Measurements from ENCODE around the gene MRPL49. TPM values are rescaled to one million over a fixed set of nuclear protein-coding genes. Genes with fewer than 3 reads are reported as not detected.

The MRPL49 gene
- total RNA-seq, 1 experiment from 2014 or later: 111 TPM

DNA sequence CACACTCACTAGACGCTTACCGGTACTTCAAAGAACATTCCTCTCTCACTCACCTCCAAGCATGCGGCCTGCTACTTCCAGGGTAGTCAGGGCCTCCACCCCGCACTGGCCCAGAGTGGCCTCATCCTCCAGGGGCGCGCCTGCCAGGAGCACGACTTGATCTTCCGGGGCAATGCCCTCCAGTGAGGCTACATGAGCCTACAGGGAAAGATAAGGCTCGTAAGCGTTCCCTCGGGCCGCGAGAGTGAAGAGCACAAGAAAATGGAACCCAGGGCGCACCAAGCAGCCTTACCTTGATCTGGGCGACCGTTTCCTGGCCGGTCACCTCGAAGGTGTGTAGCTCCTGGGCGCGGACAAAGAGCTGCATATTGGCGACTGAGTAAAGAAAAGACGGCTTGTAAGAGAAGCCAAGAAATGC lies 665 bp upstream of the MRPL49 start:
- ATAC-seq (no peak), DNase-seq (ENCODE audit: low read depth, low spot score) (no peak)
- POLR2A ChIA-PET: interaction anchor here (2.4 kb wide), 1 partner anchor 13 kb away, joined by 10 read pairs; the partner anchor contains the start of gene SYVN1
- H3K4me1 ChIP-seq (ENCODE audit: control insufficient read depth, insufficient read depth, low read length): peaks cover 17% of the 10 kb centered on the region
- peak overlapping the region; percentile 70 to 96 for H3K4me3 ChIP-seq (ENCODE audit: low read depth in 2 of 2, low read length in 2 of 2)
- TF ChIP-seq POLR2AphosphoS5 (IDR thresholded peaks at IDR 0.05; ENCODE audit: low read depth, low read length) (no peak), TCF7L2 (IDR thresholded peaks at IDR 0.05; ENCODE audit: low read depth, low read length) (no peak), SIN3A (IDR thresholded peaks at IDR 0.05; ENCODE audit: borderline replicate concordance, insufficient read depth, low read depth, low read length) (no peak)
- TF ChIP-seq, protein P1, sequence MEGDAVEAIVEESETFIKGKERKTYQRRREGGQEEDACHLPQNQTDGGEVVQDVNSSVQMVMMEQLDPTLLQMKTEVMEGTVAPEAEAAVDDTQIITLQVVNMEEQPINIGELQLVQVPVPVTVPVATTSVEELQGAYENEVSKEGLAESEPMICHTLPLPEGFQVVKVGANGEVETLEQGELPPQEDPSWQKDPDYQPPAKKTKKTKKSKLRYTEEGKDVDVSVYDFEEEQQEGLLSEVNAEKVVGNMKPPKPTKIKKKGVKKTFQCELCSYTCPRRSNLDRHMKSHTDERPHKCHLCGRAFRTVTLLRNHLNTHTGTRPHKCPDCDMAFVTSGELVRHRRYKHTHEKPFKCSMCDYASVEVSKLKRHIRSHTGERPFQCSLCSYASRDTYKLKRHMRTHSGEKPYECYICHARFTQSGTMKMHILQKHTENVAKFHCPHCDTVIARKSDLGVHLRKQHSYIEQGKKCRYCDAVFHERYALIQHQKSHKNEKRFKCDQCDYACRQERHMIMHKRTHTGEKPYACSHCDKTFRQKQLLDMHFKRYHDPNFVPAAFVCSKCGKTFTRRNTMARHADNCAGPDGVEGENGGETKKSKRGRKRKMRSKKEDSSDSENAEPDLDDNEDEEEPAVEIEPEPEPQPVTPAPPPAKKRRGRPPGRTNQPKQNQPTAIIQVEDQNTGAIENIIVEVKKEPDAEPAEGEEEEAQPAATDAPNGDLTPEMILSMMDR (IDR thresholded peaks at IDR 0.05): no peak
- TF ChIP-seq, protein P2, sequence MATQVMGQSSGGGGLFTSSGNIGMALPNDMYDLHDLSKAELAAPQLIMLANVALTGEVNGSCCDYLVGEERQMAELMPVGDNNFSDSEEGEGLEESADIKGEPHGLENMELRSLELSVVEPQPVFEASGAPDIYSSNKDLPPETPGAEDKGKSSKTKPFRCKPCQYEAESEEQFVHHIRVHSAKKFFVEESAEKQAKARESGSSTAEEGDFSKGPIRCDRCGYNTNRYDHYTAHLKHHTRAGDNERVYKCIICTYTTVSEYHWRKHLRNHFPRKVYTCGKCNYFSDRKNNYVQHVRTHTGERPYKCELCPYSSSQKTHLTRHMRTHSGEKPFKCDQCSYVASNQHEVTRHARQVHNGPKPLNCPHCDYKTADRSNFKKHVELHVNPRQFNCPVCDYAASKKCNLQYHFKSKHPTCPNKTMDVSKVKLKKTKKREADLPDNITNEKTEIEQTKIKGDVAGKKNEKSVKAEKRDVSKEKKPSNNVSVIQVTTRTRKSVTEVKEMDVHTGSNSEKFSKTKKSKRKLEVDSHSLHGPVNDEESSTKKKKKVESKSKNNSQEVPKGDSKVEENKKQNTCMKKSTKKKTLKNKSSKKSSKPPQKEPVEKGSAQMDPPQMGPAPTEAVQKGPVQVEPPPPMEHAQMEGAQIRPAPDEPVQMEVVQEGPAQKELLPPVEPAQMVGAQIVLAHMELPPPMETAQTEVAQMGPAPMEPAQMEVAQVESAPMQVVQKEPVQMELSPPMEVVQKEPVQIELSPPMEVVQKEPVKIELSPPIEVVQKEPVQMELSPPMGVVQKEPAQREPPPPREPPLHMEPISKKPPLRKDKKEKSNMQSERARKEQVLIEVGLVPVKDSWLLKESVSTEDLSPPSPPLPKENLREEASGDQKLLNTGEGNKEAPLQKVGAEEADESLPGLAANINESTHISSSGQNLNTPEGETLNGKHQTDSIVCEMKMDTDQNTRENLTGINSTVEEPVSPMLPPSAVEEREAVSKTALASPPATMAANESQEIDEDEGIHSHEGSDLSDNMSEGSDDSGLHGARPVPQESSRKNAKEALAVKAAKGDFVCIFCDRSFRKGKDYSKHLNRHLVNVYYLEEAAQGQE (IDR thresholded peaks at IDR 0.05; ENCODE audit: insufficient read depth in 1 of 2, low read depth in 2 of 2, low read length in 1 of 2): no peak
- no peaks in the 10 kb centered on the region for H3K27me3 ChIP-seq (ENCODE audit: control insufficient read depth, insufficient read depth, low read length)
- in situ Hi-C loops (cut with HindIII; ENCODE audit: low pct_unique_long_range_greater_than_20kb, low sequenced_read_pairs): no loop called here
- H3K36me3 ChIP-seq (ENCODE audit: control insufficient read depth, insufficient read depth, low read length): peaks cover 23% of the 10 kb centered on the region
- intact Hi-C loops (cut with micrococcal nuclease; ENCODE audit: unreplicated experiment): no loop called here
- H3K9me3 ChIP-seq (ENCODE audit: control insufficient read depth, insufficient read depth, low read depth, low read length): no peaks in the 10 kb centered on the region
- CTCF ChIA-PET: interaction anchor here (1.1 kb wide), 1 partner anchor 10 kb away, joined by 3 read pairs; the partner anchor contains the start of gene TM7SF2
- BruUV-seq (replicated peaks): no TSS peak
- H3K27ac ChIP-seq (ENCODE audit: low read length): peak overlapping the region; percentile 99

DNA sequence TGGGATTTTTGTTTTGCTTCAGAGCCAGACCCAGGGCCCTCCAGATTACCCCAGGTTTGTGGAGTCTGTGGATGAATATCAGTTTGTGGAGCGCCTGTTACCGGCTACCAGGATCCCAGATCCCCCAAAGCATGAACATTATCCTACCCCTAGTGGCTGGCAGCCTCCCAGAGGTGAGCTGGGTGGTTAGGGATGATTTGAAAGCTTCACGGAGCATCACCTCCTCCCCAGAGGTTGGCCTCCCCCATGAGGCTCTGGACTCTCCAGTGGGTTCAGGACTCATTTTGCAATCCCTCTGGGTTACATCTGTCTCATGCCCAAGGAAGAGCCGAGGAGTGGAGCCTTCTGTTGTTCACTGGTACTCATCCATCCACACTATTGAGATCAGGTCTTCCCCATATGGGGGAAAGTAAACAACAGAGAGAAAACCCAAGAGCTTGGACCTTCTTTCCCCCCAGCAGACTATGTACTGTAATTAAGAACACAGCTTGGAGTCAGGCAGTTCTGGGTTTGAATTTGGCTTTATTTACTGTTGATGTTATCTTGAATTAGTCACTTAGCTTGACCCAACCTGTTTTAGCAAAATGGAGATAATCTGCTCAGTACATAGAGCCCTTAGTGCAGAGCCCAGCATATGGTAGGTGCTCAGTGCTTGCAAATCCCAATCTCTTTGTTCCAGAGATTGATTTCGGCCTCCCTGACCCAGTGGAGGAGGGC lies 2.5 kb downstream of the MRPL49 start:
- TF ChIP-seq, protein P1 (IDR thresholded peaks at IDR 0.05): no peak
- TF ChIP-seq SIN3A (IDR thresholded peaks at IDR 0.05; ENCODE audit: borderline replicate concordance, insufficient read depth, low read depth, low read length) (no peak), TCF7L2 (IDR thresholded peaks at IDR 0.05; ENCODE audit: low read depth, low read length) (no peak), POLR2AphosphoS5 (IDR thresholded peaks at IDR 0.05; ENCODE audit: low read depth, low read length) (no peak)
- TF ChIP-seq, protein P2 (IDR thresholded peaks at IDR 0.05; ENCODE audit: insufficient read depth in 1 of 2, low read depth in 2 of 2, low read length in 1 of 2): no peak
- in situ Hi-C loops (cut with HindIII; ENCODE audit: low pct_unique_long_range_greater_than_20kb, low sequenced_read_pairs): no loop called here
- no peaks in the 10 kb centered on the region for H3K27me3 ChIP-seq (ENCODE audit: control insufficient read depth, insufficient read depth, low read length)

More for the DNA sequence above, 2.5 kb downstream of the MRPL49 start:
- ATAC-seq (no peak), DNase-seq (ENCODE audit: low read depth, low spot score) (no peak)
- intact Hi-C loops (cut with micrococcal nuclease; ENCODE audit: unreplicated experiment): no loop called here
- H3K9me3 ChIP-seq (ENCODE audit: control insufficient read depth, insufficient read depth, low read depth, low read length): no peaks in the 10 kb centered on the region
- H3K4me3 ChIP-seq (ENCODE audit: low read depth in 2 of 2, low read length in 2 of 2): no peak overlapping the region
- CTCF ChIA-PET: no interaction called here
- BruUV-seq (replicated peaks): TSS peak; percentile 52
- POLR2A ChIA-PET: no interaction called here
- peaks cover 29% of the 10 kb centered on the region for H3K36me3 ChIP-seq (ENCODE audit: control insufficient read depth, insufficient read depth, low read length)
- peaks cover 15% of the 10 kb centered on the region for H3K4me1 ChIP-seq (ENCODE audit: control insufficient read depth, insufficient read depth, low read length)
- no peak overlapping the region for H3K27ac ChIP-seq (ENCODE audit: low read length)

Measured in Panc1 (cell line).